Measurements from ENCODE around the gene TBX4.

Gene TBX4

GRCh38 chr17:61459142-61459809 is 7.1 kb downstream of the TBX4 start:
- Histone ChIP-seq H3K14ac (ENCODE audit: low read length in 2 of 2) (peak overlapping the region in 1 of 2 experiments; percentile 57), H2AFZ (ENCODE audit: low read depth, low read length) (no peak overlapping the region)

GRCh38 chr17:61459939-61460718 is 7.9 kb downstream of the TBX4 start:
- no peak overlapping the region for H2BK15ac ChIP-seq (ENCODE audit: low read depth, poor library complexity, severe bottlenecking)

More at GRCh38 chr17:61459142-61459809, 7.1 kb downstream of the TBX4 start:
- Histone ChIP-seq H3K27me3 (ENCODE audit: control insufficient read depth in 1 of 2, insufficient read depth in 1 of 2, low read length in 2 of 2) (peaks cover 88 to 99% of the 10 kb centered on the region in 2 experiments), H3K18ac (ENCODE audit: low read depth in 1 of 2, low read length in 2 of 2) (no peak overlapping the region), H3K9ac (ENCODE audit: low read length) (no peak overlapping the region), H3K27ac (ENCODE audit: low read length, poor library complexity, severe bottlenecking) (no peak overlapping the region), H4K91ac (ENCODE audit: low read length) (no peak overlapping the region), H3K4me3 (ENCODE audit: insufficient read depth in 1 of 2, low read depth in 1 of 2, low read length in 2 of 2) (no peak overlapping the region), H3K23ac (ENCODE audit: low read length in 2 of 2) (peak overlapping the region in 1 of 2 experiments; percentile 32), H3K36me3 (ENCODE audit: control insufficient read depth in 1 of 2, insufficient read depth in 2 of 2, low read depth in 1 of 2, low read length in 2 of 2) (no peaks in the 10 kb centered on the region), H3K4ac (ENCODE audit: low read depth in 1 of 2, low read length in 2 of 2) (no peak overlapping the region), H3K4me1 (ENCODE audit: control insufficient read depth, insufficient read depth, low read depth, low read length) (peaks cover 16% of the 10 kb centered on the region), H2BK5ac (ENCODE audit: low read depth, low read length, poor library complexity, severe bottlenecking) (no peak overlapping the region), H2AK5ac (ENCODE audit: low read length, severe bottlenecking) (no peak overlapping the region), H3K79me1 (replicated peaks; ENCODE audit: low read length, poor library complexity, severe bottlenecking) (no peaks in the 10 kb centered on the region), H4K8ac (ENCODE audit: low read length) (no peak overlapping the region), H2BK120ac (ENCODE audit: low read depth, low read length) (no peak overlapping the region), H2BK15ac (ENCODE audit: low read depth, poor library complexity, severe bottlenecking) (no peak overlapping the region), H3K9me3 (ENCODE audit: control insufficient read depth, low read length) (peaks cover 2% of the 10 kb centered on the region), H3K4me2 (ENCODE audit: low read length, poor library complexity, severe bottlenecking) (no peak overlapping the region), H2BK12ac (ENCODE audit: low read length in 2 of 2) (no peak overlapping the region)
- WGBS, result 61% methylated on average over 4 of the region's 4 CpGs
- DNase-seq, result no peak

GRCh38 chr17:61460796-61461585 is 8.8 kb downstream of the TBX4 start:
- Histone ChIP-seq H3K9ac (ENCODE audit: low read length) (no peak overlapping the region), H3K4me3 (ENCODE audit: insufficient read depth in 1 of 2, low read depth in 1 of 2, low read length in 2 of 2) (no peak overlapping the region), H3K79me1 (replicated peaks; ENCODE audit: low read length, poor library complexity, severe bottlenecking) (no peaks in the 10 kb centered on the region), H4K91ac (ENCODE audit: low read length) (no peak overlapping the region), H2AK5ac (ENCODE audit: low read length, severe bottlenecking) (no peak overlapping the region), H3K4me2 (ENCODE audit: low read length, poor library complexity, severe bottlenecking) (no peak overlapping the region), H3K36me3 (ENCODE audit: control insufficient read depth in 1 of 2, insufficient read depth in 2 of 2, low read depth in 1 of 2, low read length in 2 of 2) (no peaks in the 10 kb centered on the region), H3K23ac (ENCODE audit: low read length in 2 of 2) (no peak overlapping the region), H2BK120ac (ENCODE audit: low read depth, low read length) (no peak overlapping the region), H3K4ac (ENCODE audit: low read depth in 1 of 2, low read length in 2 of 2) (no peak overlapping the region), H3K4me1 (ENCODE audit: control insufficient read depth, insufficient read depth, low read depth, low read length) (peaks cover 10% of the 10 kb centered on the region), H3K27me3 (ENCODE audit: control insufficient read depth in 1 of 2, insufficient read depth in 1 of 2, low read length in 2 of 2) (peaks cover 70 to 99% of the 10 kb centered on the region in 2 experiments), H3K27ac (ENCODE audit: low read length, poor library complexity, severe bottlenecking) (no peak overlapping the region), H2BK12ac (ENCODE audit: low read length in 2 of 2) (no peak overlapping the region), H2AFZ (ENCODE audit: low read depth, low read length) (no peak overlapping the region), H2BK5ac (ENCODE audit: low read depth, low read length, poor library complexity, severe bottlenecking) (no peak overlapping the region), H4K8ac (ENCODE audit: low read length) (no peak overlapping the region), H3K9me3 (ENCODE audit: control insufficient read depth, low read length) (peaks cover 2% of the 10 kb centered on the region), H3K14ac (ENCODE audit: low read length in 2 of 2) (no peak overlapping the region), H2BK15ac (ENCODE audit: low read depth, poor library complexity, severe bottlenecking) (no peak overlapping the region), H3K18ac (ENCODE audit: low read depth in 1 of 2, low read length in 2 of 2) (no peak overlapping the region)
- 19% methylated on average over 8 of the region's 12 CpGs for WGBS
- no peak for DNase-seq

More at GRCh38 chr17:61459939-61460718, 7.9 kb downstream of the TBX4 start:
- Histone ChIP-seq H3K36me3 (ENCODE audit: control insufficient read depth in 1 of 2, insufficient read depth in 2 of 2, low read depth in 1 of 2, low read length in 2 of 2) (no peaks in the 10 kb centered on the region), H3K27me3 (ENCODE audit: control insufficient read depth in 1 of 2, insufficient read depth in 1 of 2, low read length in 2 of 2) (peaks cover 79 to 99% of the 10 kb centered on the region in 2 experiments), H2AK5ac (ENCODE audit: low read length, severe bottlenecking) (no peak overlapping the region), H3K27ac (ENCODE audit: low read length, poor library complexity, severe bottlenecking) (no peak overlapping the region), H3K9ac (ENCODE audit: low read length) (no peak overlapping the region), H4K8ac (ENCODE audit: low read length) (no peak overlapping the region), H3K18ac (ENCODE audit: low read depth in 1 of 2, low read length in 2 of 2) (no peak overlapping the region), H3K14ac (ENCODE audit: low read length in 2 of 2) (no peak overlapping the region), H3K4ac (ENCODE audit: low read depth in 1 of 2, low read length in 2 of 2) (no peak overlapping the region), H3K79me1 (replicated peaks; ENCODE audit: low read length, poor library complexity, severe bottlenecking) (no peaks in the 10 kb centered on the region), H2AFZ (ENCODE audit: low read depth, low read length) (no peak overlapping the region), H3K4me1 (ENCODE audit: control insufficient read depth, insufficient read depth, low read depth, low read length) (peaks cover 10% of the 10 kb centered on the region), H3K4me2 (ENCODE audit: low read length, poor library complexity, severe bottlenecking) (no peak overlapping the region), H3K9me3 (ENCODE audit: control insufficient read depth, low read length) (peaks cover 2% of the 10 kb centered on the region), H3K23ac (ENCODE audit: low read length in 2 of 2) (no peak overlapping the region), H2BK120ac (ENCODE audit: low read depth, low read length) (no peak overlapping the region), H4K91ac (ENCODE audit: low read length) (no peak overlapping the region), H2BK12ac (ENCODE audit: low read length in 2 of 2) (no peak overlapping the region), H3K4me3 (ENCODE audit: insufficient read depth in 1 of 2, low read depth in 1 of 2, low read length in 2 of 2) (no peak overlapping the region), H2BK5ac (ENCODE audit: low read depth, low read length, poor library complexity, severe bottlenecking) (no peak overlapping the region)
- 28% methylated on average over 9 of the region's 9 CpGs for WGBS
- no peak for DNase-seq

GRCh38 chr17:61461586-61461966 is 9.4 kb downstream of the TBX4 start:
- WGBS, result 14% methylated on average over 7 of the region's 7 CpGs
- H2AK5ac ChIP-seq (ENCODE audit: low read length, severe bottlenecking), result no peak overlapping the region
- no peak overlapping the region for H3K18ac ChIP-seq (ENCODE audit: low read depth in 1 of 2, low read length in 2 of 2)
- H3K36me3 ChIP-seq (ENCODE audit: control insufficient read depth in 1 of 2, insufficient read depth in 2 of 2, low read depth in 1 of 2, low read length in 2 of 2), result no peaks in the 10 kb centered on the region
- H2BK15ac ChIP-seq (ENCODE audit: low read depth, poor library complexity, severe bottlenecking), result no peak overlapping the region
- peak overlapping the region in 1 of 2 experiments; percentile 54 for H3K23ac ChIP-seq (ENCODE audit: low read length in 2 of 2)
- peak overlapping the region; percentile 52 for H3K4me2 ChIP-seq (ENCODE audit: low read length, poor library complexity, severe bottlenecking)
- no peak overlapping the region for H3K4ac ChIP-seq (ENCODE audit: low read depth in 1 of 2, low read length in 2 of 2)
- H3K9me3 ChIP-seq (ENCODE audit: control insufficient read depth, low read length), result peaks cover 2% of the 10 kb centered on the region
- peaks cover 10% of the 10 kb centered on the region for H3K4me1 ChIP-seq (ENCODE audit: control insufficient read depth, insufficient read depth, low read depth, low read length)
- H3K4me3 ChIP-seq (ENCODE audit: insufficient read depth in 1 of 2, low read depth in 1 of 2, low read length in 2 of 2), result peak overlapping the region in 1 of 2 experiments; percentile 66
- no peak overlapping the region for H2BK5ac ChIP-seq (ENCODE audit: low read depth, low read length, poor library complexity, severe bottlenecking)
- no peak overlapping the region for H4K8ac ChIP-seq (ENCODE audit: low read length)
- peaks cover 66 to 99% of the 10 kb centered on the region in 2 experiments for H3K27me3 ChIP-seq (ENCODE audit: control insufficient read depth in 1 of 2, insufficient read depth in 1 of 2, low read length in 2 of 2)
- H2BK12ac ChIP-seq (ENCODE audit: low read length in 2 of 2), result no peak overlapping the region
- no peak for DNase-seq
- H2AFZ ChIP-seq (ENCODE audit: low read depth, low read length), result no peak overlapping the region
- no peak overlapping the region for H3K27ac ChIP-seq (ENCODE audit: low read length, poor library complexity, severe bottlenecking)
- no peaks in the 10 kb centered on the region for H3K79me1 ChIP-seq (replicated peaks; ENCODE audit: low read length, poor library complexity, severe bottlenecking)
- H3K14ac ChIP-seq (ENCODE audit: low read length in 2 of 2), result no peak overlapping the region
- H4K91ac ChIP-seq (ENCODE audit: low read length), result no peak overlapping the region
- no peak overlapping the region for H3K9ac ChIP-seq (ENCODE audit: low read length)
- H2BK120ac ChIP-seq (ENCODE audit: low read depth, low read length), result no peak overlapping the region
